H1 (cell line): Measurements from ENCODE around the gene HS3ST6. TPM values are rescaled to one million over a fixed set of nuclear protein-coding genes. Genes with fewer than 3 reads are reported as not detected.

Experiments used
- CTCF ChIA-PET: fragments of 300-600 bp; sonication (Branson Sonifier 250); formaldehyde crosslinking; loops from one replicate; lab custom pipeline; 2021; ENCODE audit not compliant: partially characterized antibody; lab: Charles Lee
- POLR2A ChIA-PET: fragments of 300-600 bp; sonication (Branson Sonifier 250); formaldehyde crosslinking; loops from one replicate; lab custom pipeline; 2021; ENCODE audit warnings: inconsistent platforms; ENCODE audit not compliant: partially characterized antibody; lab: Charles Lee
- DNase-seq, 2 experiments: peaks; one replicate each; pipeline versions ENCODE4 v3.0.0 to v3.0.0-alpha.2; 2010 to 2022; ENCODE audit warnings: low spot score in 2 of 2, low read depth in 1 of 2, mixed read lengths in 1 of 2
- FAIRE-seq: peaks from 2 replicates; lab custom pipeline; 2011; peaks lifted over from hg19 to GRCh38; lab: Jason Lieb, UNC
- H2AFZ ChIP-seq: 2 replicates; pipeline ENCODE4 v1.8.1; 2012; ENCODE audit warnings: low read length, inconsistent platforms
- H2AK5ac ChIP-seq: 2 replicates; pipeline ENCODE4 v1.6.1; 2013; ENCODE audit warnings: low read depth, low read length
- H2BK120ac ChIP-seq: replicated peaks from 2 replicates; pipeline ENCODE3; 2013; ENCODE audit warnings: low read depth, low read length, inconsistent platforms
- H2BK12ac ChIP-seq: 2 replicates; pipeline ENCODE4 v1.6.1; 2013; ENCODE audit warnings: low read depth, low read length
- H2BK15ac ChIP-seq: 2 replicates; pipeline ENCODE4 v1.6.1; 2013; ENCODE audit warnings: low read length
- H2BK20ac ChIP-seq: 2 replicates; pipeline ENCODE4 v1.6.1; 2013; ENCODE audit warnings: low read length
- H2BK5ac ChIP-seq: 2 replicates; pipeline ENCODE4 v1.6.1; 2013; ENCODE audit warnings: low read depth, low read length
- H3K14ac ChIP-seq: 2 replicates; pipeline ENCODE4 v1.6.1; 2013; ENCODE audit warnings: inconsistent platforms; ENCODE audit not compliant: insufficient read length
- H3K18ac ChIP-seq: 2 replicates; pipeline ENCODE4 v1.6.1; 2013; ENCODE audit warnings: low read length; ENCODE audit errors: extremely low read depth
- H3K23ac ChIP-seq: 2 replicates; pipeline ENCODE4 v1.6.1; 2013; ENCODE audit warnings: inconsistent platforms; ENCODE audit not compliant: insufficient read length
- H3K23me2 ChIP-seq: 2 replicates; pipeline ENCODE4 v1.6.1; 2013; ENCODE audit warnings: low read depth, low read length
- H3K27ac ChIP-seq: 2 replicates; pipeline ENCODE4 v1.6.1; 2011; ENCODE audit warnings: low read depth, low read length, inconsistent platforms
- H3K27me3 ChIP-seq, 4 experiments: replicated peaks in 1 of 4; 1 replicate in 1 of 4; 2 replicates in 3 of 4; pipeline versions ENCODE4 v1.6.1 to v1.8.1; 2011 to 2013; ENCODE audit warnings: low read length in 3 of 4, mild to moderate bottlenecking in 3 of 4, inconsistent platforms in 2 of 4, mixed read lengths in 2 of 4, moderate library complexity in 1 of 4; ENCODE audit not compliant: control insufficient read depth in 3 of 4, insufficient read depth in 3 of 4; ENCODE audit errors: extremely low read depth in 1 of 4
- H3K36me3 ChIP-seq, 4 experiments: 2 replicates each; pipeline versions ENCODE4 v1.6.1 to v1.8.1; 2011 to 2013; ENCODE audit warnings: mild to moderate bottlenecking in 4 of 4, low read length in 3 of 4, moderate library complexity in 2 of 4, control low read depth in 1 of 4, inconsistent platforms in 1 of 4; ENCODE audit not compliant: insufficient read depth in 4 of 4, control insufficient read depth in 2 of 4
- H3K4ac ChIP-seq: replicated peaks from 2 replicates; pipeline ENCODE3; 2013; ENCODE audit warnings: low read length, low read depth, mixed read lengths, inconsistent platforms; ENCODE audit not compliant: insufficient read length
- H3K4me1 ChIP-seq, 4 experiments: replicated peaks in 1 of 4; 1 replicate in 1 of 4; 2 replicates in 3 of 4; pipeline versions ENCODE4 v1.6.1 to v1.8.1; 2011 to 2013; ENCODE audit warnings: low read length in 3 of 4, inconsistent platforms in 2 of 4, mixed read lengths in 1 of 4; ENCODE audit not compliant: insufficient read depth in 4 of 4, control insufficient read depth in 3 of 4
- H3K4me2 ChIP-seq, 2 experiments: 2 replicates each; pipeline versions ENCODE4 v1.6.1 to v1.8.1; 2011 to 2013; ENCODE audit warnings: low read depth in 2 of 2, low read length in 2 of 2, control low read depth in 1 of 2, inconsistent platforms in 1 of 2, mild to moderate bottlenecking in 1 of 2; ENCODE audit not compliant: insufficient read depth in 1 of 2
- H3K4me3 ChIP-seq, 4 experiments: fragments of 200-600, 300-600 bp in 1 of 4; sonication (generic), shearing (Covaris generic), sonication (Bioruptor Twin) in 1 of 4; 2 replicates each; pipeline versions ENCODE4 v1.5.1 to v1.8.1; 2011 to 2016; ENCODE audit warnings: low read length in 4 of 4, low read depth in 3 of 4, control low read depth in 2 of 4, inconsistent platforms in 2 of 4, mild to moderate bottlenecking in 2 of 4, mixed read lengths in 1 of 4, moderate library complexity in 1 of 4; ENCODE audit not compliant: insufficient read depth in 2 of 4; ENCODE audit errors: extremely low read depth in 1 of 4
- H3K56ac ChIP-seq: replicated peaks from 2 replicates; pipeline ENCODE3; 2013; ENCODE audit warnings: low read depth, mild to moderate bottlenecking, mixed read lengths, low read length, inconsistent platforms; ENCODE audit not compliant: insufficient read length
- H3K79me1 ChIP-seq: 2 replicates; pipeline ENCODE4 v1.6.1; 2013; ENCODE audit warnings: low read depth, low read length, control low read depth
- H3K79me2 ChIP-seq, 2 experiments: 2 replicates each; pipeline versions ENCODE4 v1.6.1 to v1.8.1; 2012 to 2013; ENCODE audit warnings: low read length in 2 of 2, mild to moderate bottlenecking in 2 of 2, inconsistent platforms in 1 of 2; ENCODE audit not compliant: insufficient read depth in 2 of 2, control insufficient read depth in 1 of 2
- H3K9ac ChIP-seq, 4 experiments: replicated peaks in 1 of 4; 1 replicate in 1 of 4; 2 replicates in 3 of 4; pipeline versions ENCODE4 v1.6.1 to v1.8.1; 2011 to 2013; ENCODE audit warnings: low read depth in 3 of 4, low read length in 3 of 4, control low read depth in 2 of 4, mild to moderate bottlenecking in 2 of 4, moderate library complexity in 2 of 4, inconsistent platforms in 1 of 4; ENCODE audit errors: extremely low read depth in 1 of 4
- H3K9me3 ChIP-seq, 2 experiments: 2 replicates each; pipeline versions ENCODE4 v1.6.1 to v1.8.1; 2012 to 2013; ENCODE audit warnings: mild to moderate bottlenecking in 2 of 2, moderate library complexity in 2 of 2, control low read depth in 1 of 2, inconsistent platforms in 1 of 2, low read depth in 1 of 2, low read length in 1 of 2, mixed read lengths in 1 of 2; ENCODE audit not compliant: insufficient read depth in 2 of 2
- H4K20me1 ChIP-seq, 2 experiments: replicated peaks in 1 of 2; 2 replicates each; pipeline versions ENCODE3 to v1.8.1; 2011 to 2013; ENCODE audit warnings: inconsistent platforms in 2 of 2, low read length in 2 of 2, mild to moderate bottlenecking in 1 of 2; ENCODE audit not compliant: insufficient read depth in 2 of 2, control insufficient read depth in 1 of 2
- H4K5ac ChIP-seq: 2 replicates; pipeline ENCODE4 v1.6.1; 2013; ENCODE audit warnings: low read length, low read depth, mixed read lengths, inconsistent platforms; ENCODE audit not compliant: insufficient read length
- H4K8ac ChIP-seq: 2 replicates; pipeline ENCODE4 v1.8.0; 2013; ENCODE audit warnings: mild to moderate bottlenecking, moderate library complexity, low read length, inconsistent platforms; ENCODE audit not compliant: insufficient read depth; ENCODE audit errors: extremely low read depth
- H4K91ac ChIP-seq: replicated peaks from 2 replicates; pipeline ENCODE3; 2013; ENCODE audit warnings: low read length, mixed read lengths, inconsistent platforms; ENCODE audit not compliant: insufficient read length
- ATF2 ChIP-seq: IDR thresholded peaks from 2 replicates; pipeline ENCODE4 v1.6.1; 2012; ENCODE audit warnings: low read length, inconsistent platforms
- CHD2 ChIP-seq: IDR thresholded peaks from 2 replicates; pipeline ENCODE4 v1.6.1; 2012; ENCODE audit warnings: low read length, improper control_type of control experiment
- HDAC2 ChIP-seq, 2 experiments: fragments of 300-600 bp in 1 of 2; sonication (generic) in 1 of 2; IDR thresholded peaks; 2 replicates each; pipeline ENCODE4 v1.6.1; 2011 to 2012; ENCODE audit warnings: low read depth in 2 of 2, low read length in 2 of 2, mild to moderate bottlenecking in 2 of 2, moderate library complexity in 2 of 2, borderline replicate concordance in 1 of 2, inconsistent platforms in 1 of 2
- JUN ChIP-seq: IDR thresholded peaks from 2 replicates; pipeline ENCODE4 v1.6.1; 2011; ENCODE audit warnings: low read depth, mild to moderate bottlenecking, improper control_type of control experiment, low read length
- KDM5A ChIP-seq: fragments of 200-600 bp; IDR thresholded peaks from 2 replicates; pipeline ENCODE4 v1.7.1; 2012; ENCODE audit warnings: mild to moderate bottlenecking, low read length, inconsistent platforms, mixed read lengths
- POLR2AphosphoS5 ChIP-seq: IDR thresholded peaks from 2 replicates; pipeline ENCODE4 v1.6.1; 2011; ENCODE audit warnings: low read depth, low read length
- POU5F1 ChIP-seq: IDR thresholded peaks from 2 replicates; pipeline ENCODE4 v1.6.1; 2011; ENCODE audit warnings: low read depth, mild to moderate bottlenecking, low read length, moderate library complexity
- RAD21 ChIP-seq, 2 experiments: IDR thresholded peaks in 1 of 2; conservative IDR thresholded peaks in 1 of 2; 2 replicates each; pipeline ENCODE4 v1.6.1; 2011; ENCODE audit warnings: low read depth in 2 of 2, low read length in 2 of 2, improper control_type of control experiment in 1 of 2, inconsistent platforms in 1 of 2, mild to moderate bottlenecking in 1 of 2, moderate library complexity in 1 of 2
- RFX5 ChIP-seq: IDR thresholded peaks from 2 replicates; pipeline ENCODE4 v1.6.1; 2011; ENCODE audit warnings: low read depth, low read length, improper control_type of control experiment, borderline replicate concordance
- SIRT6 ChIP-seq: IDR thresholded peaks from one replicate; pipeline ENCODE4 v1.7.1; 2012; ENCODE audit warnings: low read length, inconsistent platforms
- SP2 ChIP-seq: IDR thresholded peaks from 2 replicates; pipeline ENCODE4 v1.6.1; 2012; ENCODE audit warnings: mild to moderate bottlenecking, low read length, inconsistent platforms
- SP4 ChIP-seq: IDR thresholded peaks from 2 replicates; pipeline ENCODE4 v1.6.1; 2012; ENCODE audit warnings: low read length, inconsistent platforms
- YY1 ChIP-seq: IDR thresholded peaks from 2 replicates; pipeline ENCODE4 v1.6.1; 2011; ENCODE audit warnings: low read depth, mild to moderate bottlenecking, low read length
- WGBS, 2 experiments: shearing (Covaris generic) in 1 of 2; methylation state at CpG; one replicate each; pipeline versions ENCODE4 v1.1.6 to v1.1.7; 2013 to 2015; ENCODE audit warnings: low lambda C conversion rate in 2 of 2, mixed read lengths in 2 of 2, inconsistent platforms in 1 of 2, low coverage in 1 of 2, missing lambda C conversion rate in 1 of 2; ENCODE audit not compliant: insufficient replicate concordance in 2 of 2, insufficient coverage in 1 of 2, insufficient read length in 1 of 2; ENCODE audit errors: extremely low coverage in 1 of 2, missing lambda C conversion rate in 1 of 2; 5-methylcytosine and 5-hydroxymethylcytosine counted together
- polyA plus RNA-seq, 7 experiments: library from polyadenylated mRNA; depleted of rRNA in 3 of 7; stranded (reverse) in 5 of 7; unstranded in 2 of 7; fragments of >200 nt in 5 of 7; fragments of 200-250 nt in 2 of 7; gene quantifications; 1 replicate in 5 of 7; 2 replicates in 1 of 7; 4 replicates in 1 of 7; pipeline versions ENCODE4 v1.2.1 to v1.2.3, GENCODE V29; 2011 to 2013; ENCODE audit warnings: missing spikeins in 2 of 7, mixed read lengths in 2 of 7
- total RNA-seq: library from RNA; stranded (reverse); fragmentation: NEBNext Ultra II Directional; extraction: Animal tissue kit (Norgen Biotek cat#: 25700); gene quantifications from 2 replicates; pipeline ENCODE4 v1.2.1, GENCODE V29; 2021

Gene HS3ST6
- total and polyA plus RNA-seq, 2 of the 8 experiments (the other 6 are each of a cell fraction or from before 2014, with no cell fraction given), result 0.36 to 0.39 TPM

- H2BK12ac ChIP-seq, result no peak overlapping the region
- no peak overlapping the region for H3K23ac ChIP-seq
- DNase-seq, result no peak
- no peak overlapping the region for H2BK120ac ChIP-seq
- H3K4me2 ChIP-seq, result no peak overlapping the region
- H3K79me2 ChIP-seq, result no peaks in the 10 kb centered on the region
- H3K27ac ChIP-seq, result no peak overlapping the region
- POLR2A ChIA-PET, result interaction anchor here (1.4 to 19.8 kb wide), 4 partner anchors 10 to 201 kb away, joined by 3 to 336 read pairs (median 84); partner anchors contain the start of genes MSRB1, NDUFB10, RNF151 and RPS2
- H4K5ac ChIP-seq, result no peak overlapping the region
- no peak overlapping the region for H4K91ac ChIP-seq
- CTCF ChIA-PET, result interaction anchor here (0.8 to 6.5 kb wide), 11 partner anchors 12 to 258 kb away, joined by 3 to 62 read pairs (median 3); partner anchors contain the start of genes MSRB1 and RNF151
- no peaks in the 10 kb centered on the region for H3K4me1 ChIP-seq
- H2BK15ac ChIP-seq, result no peak overlapping the region
- H3K27me3 ChIP-seq, result peaks cover 0 to 2% (median 0%) of the 10 kb centered on the region in 4 experiments; a peak in 3 of 7 replicates
- no peak overlapping the region for H2AFZ ChIP-seq
- no peaks in the 10 kb centered on the region for H3K36me3 ChIP-seq
- H3K4ac ChIP-seq, result no peak overlapping the region
- WGBS, 2 experiments, result 90% methylated on average over 19 of the region's 22 CpGs; no CpG with 5 or more reads in 1 of the 2 experiments
- no peak overlapping the region; the same call in 1 of the 2 replicates for H2BK5ac ChIP-seq
- no peaks in the 10 kb centered on the region for H3K23me2 ChIP-seq
- no peaks in the 10 kb centered on the region for H3K9me3 ChIP-seq
- H4K8ac ChIP-seq, result peak overlapping the region; percentile 95
- H3K14ac ChIP-seq, result no peak overlapping the region
- FAIRE-seq, result no peak
- no peak overlapping the region for H2BK20ac ChIP-seq
- no peak overlapping the region for H3K4me3 ChIP-seq
- H3K9ac ChIP-seq, result no peak overlapping the region
- H3K56ac ChIP-seq, result no peak overlapping the region
- no peak overlapping the region for H2AK5ac ChIP-seq
- no peak overlapping the region for H3K18ac ChIP-seq
- H4K20me1 ChIP-seq, result no peaks in the 10 kb centered on the region
- H3K79me1 ChIP-seq, result no peaks in the 10 kb centered on the region
- no peak for TF ChIP-seq SIRT6
- no peak for TF ChIP-seq HDAC2 (IDR thresholded peaks at IDR 0.05; ENCODE audit: borderline replicate concordance in 1 of 2, low read depth in 2 of 2, low read length in 2 of 2)
- no peak for TF ChIP-seq RFX5
- no peak for TF ChIP-seq ATF2
- no peak for TF ChIP-seq POU5F1
- no peak for TF ChIP-seq KDM5A
- no peak for TF ChIP-seq SP2
- TF ChIP-seq POLR2AphosphoS5, result no peak
- no peak for TF ChIP-seq RAD21 (IDR thresholded peaks at IDR 0.05 in 1 of 2, conservative IDR thresholded peaks at IDR 0.05 in 1 of 2; ENCODE audit: low read depth in 2 of 2, low read length in 2 of 2)
- TF ChIP-seq JUN, result no peak
- no peak for TF ChIP-seq CHD2
- TF ChIP-seq YY1, result no peak
- no peak for TF ChIP-seq SP4
Measured at GRCh38 chr16:1953734-1954133, 35.5 kb upstream of the HS3ST6 start.
